SH-SY5Y (cell line): Measurements from ENCODE around the gene GPR31.

Experiments
- GATA2 ChIP-seq: IDR thresholded peaks from 2 replicates; pipeline ENCODE4 v1.6.1; 2011; ENCODE audit warnings: mild to moderate bottlenecking, low read depth, low read length
- GATA3 ChIP-seq: IDR thresholded peaks from 2 replicates; pipeline ENCODE4 v1.6.1; 2011; ENCODE audit warnings: low read depth, mild to moderate bottlenecking, low read length, moderate library complexity

DNA sequence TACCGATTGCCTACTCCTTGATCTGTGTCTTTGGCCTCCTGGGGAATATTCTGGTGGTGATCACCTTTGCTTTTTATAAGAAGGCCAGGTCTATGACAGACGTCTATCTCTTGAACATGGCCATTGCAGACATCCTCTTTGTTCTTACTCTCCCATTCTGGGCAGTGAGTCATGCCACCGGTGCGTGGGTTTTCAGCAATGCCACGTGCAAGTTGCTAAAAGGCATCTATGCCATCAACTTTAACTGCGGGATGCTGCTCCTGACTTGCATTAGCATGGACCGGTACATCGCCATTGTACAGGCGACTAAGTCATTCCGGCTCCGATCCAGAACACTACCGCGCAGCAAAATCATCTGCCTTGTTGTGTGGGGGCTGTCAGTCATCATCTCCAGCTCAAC is 21.4 kb downstream of the GPR31 start:
- no peak for TF ChIP-seq GATA3
- no peak for TF ChIP-seq GATA2
